ENCODE measurements around the gene TEPSIN. TPM values are rescaled to one million over a fixed set of nuclear protein-coding genes. Genes with fewer than 3 reads are reported as not detected.

TEPSIN gene
- total and polyA plus RNA-seq, 2 donors (not counting 3 experiments of a cell fraction or from before 2014, with no cell fraction given), result 41.6 to 45.3 TPM

DNA sequence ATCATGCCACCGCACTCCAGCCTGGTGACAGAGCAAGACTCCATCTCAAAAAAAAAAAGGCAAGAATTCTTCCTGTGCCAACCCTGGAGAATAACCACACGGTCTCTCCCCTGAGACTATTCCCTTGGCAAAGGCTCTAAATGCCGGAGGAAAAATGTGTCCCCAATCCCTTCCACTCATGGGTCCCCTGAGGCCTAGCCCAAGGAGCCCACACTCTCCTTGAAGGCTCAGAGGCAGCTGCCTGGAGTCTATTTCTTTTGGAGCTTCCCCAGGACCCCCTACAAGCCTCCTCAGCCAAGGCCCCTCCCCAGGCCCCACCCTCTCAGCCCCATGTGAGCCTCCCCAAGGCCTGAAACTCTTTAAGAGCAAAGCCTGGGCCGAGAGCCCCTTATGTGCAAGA is 32.7 kb downstream of the TEPSIN start:
- FAIRE-seq (no peak), DNase-seq (ENCODE audit: low read depth, low spot score) (no peak)
- no TSS peak for BruUV-seq (replicated peaks)
- no peaks in the 10 kb centered on the region for H4K20me1 ChIP-seq (replicated peaks; ENCODE audit: control insufficient read depth, extremely low read depth, insufficient read depth, low read length)
- no peaks in the 10 kb centered on the region for H3K27me3 ChIP-seq (ENCODE audit: control insufficient read depth in 2 of 2, insufficient read depth in 2 of 2, low read length in 2 of 2)
- peaks cover 6% of the 10 kb centered on the region for H3K4me1 ChIP-seq (ENCODE audit: control insufficient read depth, extremely low read depth, insufficient read depth, low read length)
- H3K9me3 ChIP-seq (replicated peaks; ENCODE audit: control insufficient read depth, insufficient read depth, low read length), result no peaks in the 10 kb centered on the region
- CTCF ChIA-PET, result no interaction called here
- H3K9ac ChIP-seq (replicated peaks; ENCODE audit: extremely low read depth, insufficient read depth, low read length), result no peak overlapping the region
- H3K4me3 ChIP-seq (replicated peaks in 1 of 3; ENCODE audit: insufficient read depth in 1 of 3, low read depth in 1 of 3, low read length in 3 of 3), result no peak overlapping the region
- peaks cover 0 to 4% of the 10 kb centered on the region in 2 experiments for H3K36me3 ChIP-seq (ENCODE audit: control insufficient read depth in 2 of 2, extremely low read depth in 1 of 2, insufficient read depth in 2 of 2, low read length in 2 of 2)
- H3K27ac ChIP-seq (ENCODE audit: insufficient read depth, low read depth, low read length), result no peak overlapping the region
- no peaks in the 10 kb centered on the region for H3K79me2 ChIP-seq (ENCODE audit: control insufficient read depth, insufficient read depth, low read length)
- intact Hi-C loops (cut with micrococcal nuclease), result no loop called here
- TF ChIP-seq, protein P1, sequence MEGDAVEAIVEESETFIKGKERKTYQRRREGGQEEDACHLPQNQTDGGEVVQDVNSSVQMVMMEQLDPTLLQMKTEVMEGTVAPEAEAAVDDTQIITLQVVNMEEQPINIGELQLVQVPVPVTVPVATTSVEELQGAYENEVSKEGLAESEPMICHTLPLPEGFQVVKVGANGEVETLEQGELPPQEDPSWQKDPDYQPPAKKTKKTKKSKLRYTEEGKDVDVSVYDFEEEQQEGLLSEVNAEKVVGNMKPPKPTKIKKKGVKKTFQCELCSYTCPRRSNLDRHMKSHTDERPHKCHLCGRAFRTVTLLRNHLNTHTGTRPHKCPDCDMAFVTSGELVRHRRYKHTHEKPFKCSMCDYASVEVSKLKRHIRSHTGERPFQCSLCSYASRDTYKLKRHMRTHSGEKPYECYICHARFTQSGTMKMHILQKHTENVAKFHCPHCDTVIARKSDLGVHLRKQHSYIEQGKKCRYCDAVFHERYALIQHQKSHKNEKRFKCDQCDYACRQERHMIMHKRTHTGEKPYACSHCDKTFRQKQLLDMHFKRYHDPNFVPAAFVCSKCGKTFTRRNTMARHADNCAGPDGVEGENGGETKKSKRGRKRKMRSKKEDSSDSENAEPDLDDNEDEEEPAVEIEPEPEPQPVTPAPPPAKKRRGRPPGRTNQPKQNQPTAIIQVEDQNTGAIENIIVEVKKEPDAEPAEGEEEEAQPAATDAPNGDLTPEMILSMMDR (IDR thresholded peaks at IDR 0.05; ENCODE audit: extremely low read depth in 1 of 2, insufficient read depth in 1 of 2, low read depth in 1 of 2, low read length in 2 of 2), result no peak
- TF ChIP-seq POLR2AphosphoS5 (IDR thresholded peaks at IDR 0.05; ENCODE audit: insufficient read depth, low read depth, low read length) (no peak), JUN (IDR thresholded peaks at IDR 0.05; ENCODE audit: borderline replicate concordance, insufficient read depth, insufficient read length, low read depth) (no peak), POLR2A (IDR thresholded peaks at IDR 0.05; ENCODE audit: low read depth, low read length) (no peak), EZH2 (IDR thresholded peaks at IDR 0.05; ENCODE audit: borderline replicate concordance, low read depth, low read length, severe bottlenecking) (no peak), GATA2 (IDR thresholded peaks at IDR 0.05; ENCODE audit: insufficient read depth, insufficient read length, low read depth, low read length) (no peak), MYC (IDR thresholded peaks at IDR 0.05; ENCODE audit: low read depth, low read length) (no peak), FOS (IDR thresholded peaks at IDR 0.05; ENCODE audit: borderline replicate concordance, insufficient read depth, low read length) (no peak)
- TF ChIP-seq, protein P2, sequence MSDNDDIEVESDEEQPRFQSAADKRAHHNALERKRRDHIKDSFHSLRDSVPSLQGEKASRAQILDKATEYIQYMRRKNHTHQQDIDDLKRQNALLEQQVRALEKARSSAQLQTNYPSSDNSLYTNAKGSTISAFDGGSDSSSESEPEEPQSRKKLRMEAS (IDR thresholded peaks at IDR 0.05; ENCODE audit: insufficient read depth, insufficient read length), result no peak
- no peak overlapping the region for H2AFZ ChIP-seq (ENCODE audit: low read depth, low read length)
- no peak overlapping the region for H3K4me2 ChIP-seq (ENCODE audit: insufficient read depth, low read length)
- POLR2A ChIA-PET, result no interaction called here
- no peaks in the 10 kb centered on the region for H3K9me1 ChIP-seq (replicated peaks; ENCODE audit: control insufficient read depth, extremely low read depth, insufficient read depth, low read length)
- dilution Hi-C loops (cut with MboI; ENCODE audit: extremely low pct_ligation_motif_present, low sequenced_read_pairs), result no loop called here

Measured in endothelial cell of umbilical vein (primary cell).